Fibroblast of skin of right biceps (primary cell): ENCODE results near the gene PAXIP1.

ENCODE experiments used
- DNase-seq: peaks from one replicate; pipeline ENCODE4 v3.0.0-alpha.2; 2013

The PAXIP1 gene

GRCh38 chr7:154990964-154991540 is 11.9 kb downstream of the PAXIP1 start:
- no peak for DNase-seq

GRCh38 chr7:154987571-154987970 is 15.4 kb downstream of the PAXIP1 start:
- DNase-seq, result no peak

DNA sequence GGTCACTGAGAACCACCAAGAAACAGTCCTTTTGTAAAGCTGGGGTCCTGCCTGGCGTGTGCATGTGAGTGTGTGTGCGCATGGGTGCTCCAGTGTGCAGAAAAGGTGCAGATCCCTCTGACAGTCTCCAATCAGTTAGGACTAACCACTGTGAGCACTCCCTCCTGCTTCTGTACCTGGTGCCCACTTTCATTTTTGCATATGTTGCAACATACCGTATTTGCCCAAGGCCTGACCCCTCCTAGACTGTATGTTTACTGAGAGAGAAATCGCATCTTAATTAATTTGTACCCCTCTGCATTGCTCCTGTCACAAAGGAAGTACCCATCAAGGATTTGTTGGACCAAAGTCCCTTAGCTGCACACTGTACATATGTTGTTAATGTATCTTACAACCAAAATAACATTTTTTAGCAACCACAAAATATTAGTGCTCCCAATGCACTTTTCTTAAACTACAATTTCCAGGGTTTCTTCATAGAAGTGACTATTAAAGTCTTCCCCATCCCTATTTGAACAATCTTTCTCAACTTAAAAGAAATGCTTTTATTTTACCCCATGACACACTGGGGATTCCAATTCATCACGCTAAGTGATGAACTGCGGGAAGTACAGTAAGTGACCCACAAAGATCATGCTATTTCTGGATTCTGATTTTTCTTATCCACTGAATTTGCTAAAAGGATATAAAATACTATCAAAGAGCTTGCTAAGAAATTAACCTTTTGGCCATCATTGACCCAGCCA is 16.6 kb downstream of the PAXIP1 start:
- no peak for DNase-seq

DNA sequence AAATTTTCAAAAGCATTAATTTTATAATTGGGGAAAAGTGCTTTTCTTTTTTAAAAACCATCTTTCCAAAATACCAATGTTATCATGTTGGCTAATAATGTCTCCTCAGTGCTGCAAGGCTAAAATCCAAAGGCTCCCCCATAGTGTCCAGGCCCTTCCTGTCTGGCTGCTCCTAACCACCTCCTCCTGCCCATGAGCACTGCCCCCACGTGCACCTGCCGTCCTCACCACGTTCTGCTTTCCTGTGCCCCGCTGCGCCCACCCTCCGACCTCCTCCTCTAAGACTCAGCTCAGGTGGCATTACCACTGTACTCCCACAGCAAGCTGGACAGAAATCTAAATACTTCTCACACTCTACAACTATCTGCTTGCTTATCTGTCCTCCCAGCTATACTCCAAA is 17.7 kb downstream of the PAXIP1 start:
- DNase-seq, result no peak

DNA sequence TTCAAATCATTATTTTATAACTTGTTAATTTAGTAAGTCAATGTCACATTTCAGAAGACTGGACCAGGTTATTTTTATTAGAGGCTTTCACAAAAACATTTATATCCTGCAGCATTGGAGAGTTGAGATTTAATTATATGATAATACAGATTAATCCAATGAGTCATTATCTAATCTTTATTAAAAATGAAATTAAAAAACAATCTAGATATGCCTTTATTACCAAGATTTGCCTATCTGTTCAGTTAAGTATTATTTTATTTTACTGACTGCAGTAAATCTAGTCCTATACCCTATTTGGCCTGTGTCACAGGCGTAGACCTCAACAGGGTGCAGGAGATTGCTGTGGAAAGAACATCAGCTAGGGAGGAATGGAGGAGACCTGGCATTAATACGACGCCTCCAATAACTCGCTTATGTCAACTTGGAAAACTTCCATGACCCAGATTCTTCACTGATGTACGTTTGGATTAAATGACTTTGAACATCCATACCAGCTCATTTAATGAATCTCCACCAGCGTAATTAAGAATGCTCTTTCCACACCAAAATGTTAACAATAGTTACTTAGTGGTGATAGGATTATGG is 18.2 kb downstream of the PAXIP1 start:
- no peak for DNase-seq

- DNase-seq, result no peak
Observed at GRCh38 chr7:154978017-154978416, 24.9 kb downstream of the PAXIP1 start.

DNA sequence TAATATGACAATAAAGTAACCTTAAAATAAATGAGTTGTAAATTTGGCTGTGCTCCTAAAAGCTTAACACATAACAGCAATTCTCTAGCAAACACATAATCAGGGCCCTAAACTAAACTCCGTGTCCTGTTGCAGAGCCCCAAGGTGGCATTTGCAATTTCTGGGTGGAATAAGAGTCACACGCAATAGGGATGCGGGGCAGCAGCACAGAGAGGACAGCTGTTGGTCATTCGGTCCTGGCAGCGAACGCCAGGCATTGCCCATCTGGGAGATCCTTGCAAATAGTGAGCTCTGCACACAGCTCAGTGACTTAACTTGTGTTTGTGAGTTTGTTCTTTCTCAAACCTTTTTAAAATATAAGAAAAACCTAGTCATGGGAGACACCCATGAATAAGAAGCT is 25.7 kb downstream of the PAXIP1 start:
- DNase-seq, result no peak

DNA sequence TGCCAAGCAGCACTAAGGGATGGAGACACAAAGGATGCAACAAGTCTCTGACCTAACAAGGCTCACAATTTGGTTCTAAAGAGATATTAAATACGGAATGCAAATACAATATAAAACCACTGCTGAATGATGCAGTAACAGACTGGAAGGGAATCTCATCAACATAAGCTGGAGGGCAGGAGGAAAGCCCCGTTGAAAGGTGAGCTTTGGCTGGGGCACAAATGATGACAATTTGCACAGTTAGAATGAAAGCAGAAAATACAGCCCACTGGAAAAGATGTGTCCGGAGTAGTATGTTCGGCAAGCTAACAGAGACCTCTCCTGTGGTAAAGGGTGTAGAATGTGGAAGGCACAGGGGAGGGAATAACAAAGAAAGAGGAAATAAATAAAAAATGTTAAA is 26.1 kb downstream of the PAXIP1 start:
- DNase-seq, result no peak

DNA sequence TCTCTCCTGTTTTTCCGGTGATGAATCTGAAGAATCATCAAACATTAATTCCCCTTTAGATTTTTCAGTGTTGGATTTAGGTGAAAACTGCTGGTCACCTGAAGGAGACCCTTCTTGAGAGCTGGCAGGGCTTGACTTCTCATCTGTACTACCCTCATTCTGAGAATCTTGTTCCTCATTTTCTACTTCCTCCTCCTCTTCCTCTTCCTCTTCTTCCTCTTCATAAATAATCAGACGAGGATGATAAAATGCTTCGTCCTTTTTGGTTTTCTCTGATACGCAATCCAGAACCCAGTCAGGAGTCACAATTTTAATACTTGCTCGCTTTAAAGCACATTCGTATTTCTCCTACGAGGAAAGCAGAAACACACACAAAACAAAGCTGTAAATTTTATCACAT is 26.9 kb downstream of the PAXIP1 start:
- DNase-seq, result no peak

GRCh38 chr7:154973381-154973780 is 29.5 kb downstream of the PAXIP1 start:
- no peak for DNase-seq

GRCh38 chr7:154968336-154969001 is 34.5 kb downstream of the PAXIP1 start:
- no peak for DNase-seq

DNA sequence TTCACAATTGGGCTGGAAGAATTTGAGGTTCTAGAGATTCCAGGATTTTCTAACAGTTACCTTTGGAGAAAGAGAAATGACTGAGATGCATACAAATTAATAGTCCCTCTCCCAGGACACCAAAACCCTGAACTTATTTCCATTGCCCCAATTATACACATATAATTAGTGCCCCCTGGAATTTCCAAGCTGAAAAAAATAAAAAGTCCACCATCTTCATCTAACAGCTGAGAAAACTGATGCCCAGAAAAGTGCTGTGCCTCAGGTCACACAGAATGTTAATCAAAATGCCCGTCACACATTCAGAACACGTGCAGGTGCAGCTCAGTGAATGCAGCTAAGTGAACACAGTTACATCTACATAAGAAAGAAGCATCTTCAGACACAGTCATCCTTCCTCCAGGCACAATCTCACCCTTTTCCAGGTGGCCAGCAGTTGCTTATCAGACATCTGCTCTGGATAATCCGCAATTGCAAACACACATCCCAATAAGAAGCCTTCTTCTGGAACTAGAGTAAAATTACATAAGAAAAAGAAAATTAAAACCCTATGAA is 35.4 kb downstream of the PAXIP1 start:
- DNase-seq, result no peak

DNA sequence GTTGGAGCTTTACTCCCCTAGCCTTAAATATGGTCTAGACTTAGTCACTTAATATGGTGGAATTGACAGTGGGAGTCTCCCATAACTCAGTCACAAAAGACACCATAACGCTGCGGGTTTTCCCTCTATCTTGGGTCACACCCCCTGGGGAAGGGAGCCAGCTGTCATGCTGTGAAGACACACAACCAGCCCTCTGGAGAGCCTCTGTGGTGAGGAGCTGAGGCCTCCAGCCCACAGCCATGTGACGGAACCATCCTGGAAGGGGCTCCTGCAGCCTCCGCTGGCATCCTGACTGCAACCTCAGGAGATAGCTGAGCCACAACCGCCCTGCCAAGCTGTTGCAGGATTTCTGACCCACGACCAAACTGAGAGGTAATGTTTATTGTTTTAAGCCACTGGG is 37.9 kb downstream of the PAXIP1 start:
- no peak for DNase-seq

GRCh38 chr7:154960063-154960790 is 42.7 kb downstream of the PAXIP1 start:
- no peak for DNase-seq

- DNase-seq, result no peak
Observed at GRCh38 chr7:154956427-154956826, 46.5 kb downstream of the PAXIP1 start.

DNA sequence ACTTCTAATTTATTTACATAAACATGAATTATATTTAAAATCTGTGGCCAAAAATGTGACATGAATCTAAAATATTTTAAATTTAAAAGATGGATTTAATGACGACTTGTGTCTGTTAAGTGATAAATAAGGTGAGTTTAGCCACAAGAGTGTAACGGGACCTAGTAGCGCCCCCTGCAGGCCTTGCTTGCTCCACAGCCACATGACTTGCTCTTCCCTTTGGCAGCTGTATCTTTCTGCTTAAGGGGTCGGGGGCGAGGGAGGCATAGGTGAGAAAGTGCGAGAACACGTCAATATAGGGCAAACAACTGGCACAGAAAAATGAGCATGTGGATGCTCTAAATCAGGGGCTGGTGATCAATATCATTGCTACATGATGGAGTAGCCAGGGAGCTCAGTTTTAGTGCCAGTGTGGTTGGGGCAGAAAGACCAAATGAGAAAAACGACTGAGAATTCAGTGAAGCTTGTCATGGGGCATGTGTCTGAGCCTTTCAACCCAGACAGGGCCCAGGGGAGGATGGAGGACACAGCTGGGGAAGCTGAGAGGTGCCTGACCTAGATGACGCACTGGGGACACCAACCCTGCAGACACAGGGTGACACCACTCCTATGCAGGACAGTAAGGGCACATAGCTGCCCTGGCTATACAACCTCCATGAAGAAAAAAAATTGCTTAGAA is 49.8 kb downstream of the PAXIP1 start:
- peak; percentile 17 for DNase-seq

DNA sequence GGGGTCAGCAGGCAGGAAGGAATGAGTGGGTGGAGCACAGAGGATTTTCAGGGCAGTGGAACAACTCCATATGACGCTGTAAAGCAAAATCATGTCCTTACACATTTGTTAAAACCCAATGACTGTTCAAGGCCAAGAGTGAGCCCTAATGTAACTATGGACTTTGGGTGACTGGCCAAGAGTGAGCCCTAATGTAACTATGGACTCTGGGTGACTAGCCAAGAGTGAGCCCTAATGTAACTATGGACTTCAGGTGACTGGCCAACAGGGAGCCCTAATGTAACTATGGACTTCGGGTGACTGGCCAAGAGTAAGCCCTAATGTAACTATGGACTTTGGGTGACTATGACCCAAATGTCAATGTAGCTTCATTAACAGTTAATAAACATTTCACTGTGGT is 52.0 kb downstream of the PAXIP1 start:
- DNase-seq, result no peak

- no peak for DNase-seq
Observed at GRCh38 chr7:154947604-154948003, 55.3 kb downstream of the PAXIP1 start.

DNA sequence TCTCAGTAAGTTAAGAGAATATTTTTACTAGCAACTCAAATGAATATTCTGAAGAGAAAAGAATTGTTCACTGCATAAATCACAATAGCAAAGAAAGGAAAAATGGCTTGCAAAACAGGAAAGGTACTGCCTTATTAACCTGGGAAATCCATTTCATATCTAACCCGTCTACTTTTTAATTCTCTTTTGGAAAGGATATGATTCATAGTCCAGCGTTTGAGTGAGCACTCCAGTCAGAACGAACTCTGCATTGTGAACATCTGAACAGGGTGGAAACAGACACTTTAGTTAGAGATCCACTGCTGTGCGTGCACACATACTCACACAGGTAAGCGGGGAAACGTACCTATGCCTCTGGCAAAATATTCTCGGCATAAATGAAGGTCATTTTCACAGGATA is 56.8 kb downstream of the PAXIP1 start:
- DNase-seq, result no peak

- DNase-seq, result no peak
Observed at GRCh38 chr7:154943906-154944305, 59.0 kb downstream of the PAXIP1 start.

GRCh38 chr7:154942691-154943090 is 60.2 kb downstream of the PAXIP1 start:
- no peak for DNase-seq

GRCh38 chr7:154937837-154938236 is 65.1 kb downstream of the PAXIP1 start:
- no peak for DNase-seq
